A549 (cell line): Measurements from ENCODE around the gene NAA38.

Experiments used
- JUNB ChIP-seq: fragments of >200 bp; sonication (Bioruptor Twin); formaldehyde crosslinking; IDR thresholded peaks from 2 replicates; pipeline ENCODE4 v1.6.1; 2016
- POLR2A ChIP-seq: IDR thresholded peaks from 2 replicates; pipeline ENCODE4 v1.6.1; 2012; ENCODE audit warnings: mild to moderate bottlenecking, low read length
- TFCP2L1 ChIP-seq: fragments of 250-450 bp; sonication (Bioruptor Pico); IDR thresholded peaks from 2 replicates; pipeline ENCODE4 v1.5.0; 2021; ENCODE audit warnings: mild to moderate bottlenecking
- TF ChIP-seq, protein P1 (sequence below): fragments of >200 bp; sonication (Bioruptor Twin); formaldehyde crosslinking; IDR thresholded peaks from 3 replicates; pipeline ENCODE4 v1.5.1; 2016

DNA sequence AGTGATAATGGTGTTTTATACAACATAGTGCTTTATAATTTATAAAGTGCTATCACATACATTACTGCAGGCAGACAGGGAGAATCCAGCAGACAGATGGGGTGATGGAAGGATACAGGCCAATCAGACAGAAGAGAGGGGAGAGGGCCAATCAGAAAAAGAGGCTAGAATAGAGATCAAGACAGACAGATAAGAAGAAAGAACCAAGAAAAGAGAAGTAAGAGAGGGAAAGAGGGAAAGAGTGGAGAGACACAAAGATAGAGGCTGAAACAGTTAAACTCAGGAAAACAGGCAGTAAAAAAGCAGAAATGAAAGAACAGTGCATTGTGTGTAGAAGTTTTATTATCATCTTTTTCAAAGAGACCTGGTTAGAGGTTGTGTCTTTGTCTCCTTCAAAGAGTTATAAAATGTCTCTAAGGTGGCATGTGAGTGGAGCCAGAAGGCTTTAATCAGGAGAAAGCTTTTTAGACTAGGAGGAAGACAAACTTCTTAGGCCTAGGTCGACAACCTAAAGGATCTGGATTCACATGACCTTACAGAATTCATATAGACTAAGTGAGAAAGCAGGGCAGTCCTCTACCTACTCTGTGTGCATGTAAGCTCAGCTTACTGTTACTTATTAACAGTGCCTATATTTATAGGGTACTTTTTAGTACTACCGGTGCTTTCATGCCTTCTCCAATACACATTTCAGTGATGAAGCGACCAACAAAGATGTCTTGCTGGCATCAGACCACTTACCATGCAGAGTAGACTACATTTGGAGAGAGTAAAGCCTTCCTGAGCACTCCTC is 22.9 kb upstream of the NAA38 start:
- TF ChIP-seq POLR2A, result no peak
- no peak for TF ChIP-seq JUNB
- TF ChIP-seq TFCP2L1 (CRISPR knock-in tag), result no peak
- TF ChIP-seq, protein P1, sequence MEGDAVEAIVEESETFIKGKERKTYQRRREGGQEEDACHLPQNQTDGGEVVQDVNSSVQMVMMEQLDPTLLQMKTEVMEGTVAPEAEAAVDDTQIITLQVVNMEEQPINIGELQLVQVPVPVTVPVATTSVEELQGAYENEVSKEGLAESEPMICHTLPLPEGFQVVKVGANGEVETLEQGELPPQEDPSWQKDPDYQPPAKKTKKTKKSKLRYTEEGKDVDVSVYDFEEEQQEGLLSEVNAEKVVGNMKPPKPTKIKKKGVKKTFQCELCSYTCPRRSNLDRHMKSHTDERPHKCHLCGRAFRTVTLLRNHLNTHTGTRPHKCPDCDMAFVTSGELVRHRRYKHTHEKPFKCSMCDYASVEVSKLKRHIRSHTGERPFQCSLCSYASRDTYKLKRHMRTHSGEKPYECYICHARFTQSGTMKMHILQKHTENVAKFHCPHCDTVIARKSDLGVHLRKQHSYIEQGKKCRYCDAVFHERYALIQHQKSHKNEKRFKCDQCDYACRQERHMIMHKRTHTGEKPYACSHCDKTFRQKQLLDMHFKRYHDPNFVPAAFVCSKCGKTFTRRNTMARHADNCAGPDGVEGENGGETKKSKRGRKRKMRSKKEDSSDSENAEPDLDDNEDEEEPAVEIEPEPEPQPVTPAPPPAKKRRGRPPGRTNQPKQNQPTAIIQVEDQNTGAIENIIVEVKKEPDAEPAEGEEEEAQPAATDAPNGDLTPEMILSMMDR, result no peak
